Stimulated activated CD8-positive, alpha-beta memory T cell treated with anti-CD3 and anti-CD28 coated beads, Interleukin-15, amount 100 ng/mL, for 24 hours (primary cell): ENCODE results near the gene PLD4.

Experiments
- DNase-seq: peaks from one replicate; pipeline ENCODE4 v3.0.0-alpha.2; 2020; ENCODE audit warnings: low read depth

The PLD4 gene

GRCh38 chr14:104956290-104956890 is 31.7 kb downstream of the PLD4 start:
- DNase-seq = no peak

GRCh38 chr14:104957146-104958113 is 32.8 kb downstream of the PLD4 start:
- DNase-seq = no peak

- DNase-seq = no peak
These were observed 39.9 kb downstream of the PLD4 start for GRCh38 chr14:104964546-104964945.

GRCh38 chr14:104965561-104966231 is 41.0 kb downstream of the PLD4 start:
- no peak for DNase-seq

- DNase-seq = no peak
These were observed 41.7 kb downstream of the PLD4 start for GRCh38 chr14:104966261-104966865.

- no peak for DNase-seq
These were observed 42.3 kb downstream of the PLD4 start for GRCh38 chr14:104966981-104967385.

- no peak for DNase-seq
These were observed 42.9 kb downstream of the PLD4 start for GRCh38 chr14:104967386-104968152.

GRCh38 chr14:104968153-104968527 is 43.5 kb downstream of the PLD4 start:
- no peak for DNase-seq

- DNase-seq = no peak
These were observed 44.1 kb downstream of the PLD4 start for GRCh38 chr14:104968541-104969401.

- DNase-seq = no peak
These were observed 45.1 kb downstream of the PLD4 start for GRCh38 chr14:104969741-104970230.

- DNase-seq = no peak
These were observed 45.8 kb downstream of the PLD4 start for GRCh38 chr14:104970231-104971068.

- DNase-seq = no peak
These were observed 47.0 kb downstream of the PLD4 start for GRCh38 chr14:104971447-104972240.

GRCh38 chr14:104972301-104973134 is 47.8 kb downstream of the PLD4 start:
- no peak for DNase-seq

- no peak for DNase-seq
These were observed 48.4 kb downstream of the PLD4 start for GRCh38 chr14:104973135-104973384.

GRCh38 chr14:104973385-104974145 is 48.9 kb downstream of the PLD4 start:
- no peak for DNase-seq

- no peak for DNase-seq
These were observed 49.5 kb downstream of the PLD4 start for GRCh38 chr14:104974146-104974541.

GRCh38 chr14:104974665-104975390 is 50.1 kb downstream of the PLD4 start:
- no peak for DNase-seq
